Measurements from ENCODE around the gene DAPK2. TPM values are rescaled to one million over a fixed set of nuclear protein-coding genes. Genes with fewer than 3 reads are reported as not detected.

DAPK2 gene
- total RNA-seq, 4 donors from 2014 or later: 12.0 to 49.8 (median 25.6) TPM

- TF ChIP-seq, protein P1, sequence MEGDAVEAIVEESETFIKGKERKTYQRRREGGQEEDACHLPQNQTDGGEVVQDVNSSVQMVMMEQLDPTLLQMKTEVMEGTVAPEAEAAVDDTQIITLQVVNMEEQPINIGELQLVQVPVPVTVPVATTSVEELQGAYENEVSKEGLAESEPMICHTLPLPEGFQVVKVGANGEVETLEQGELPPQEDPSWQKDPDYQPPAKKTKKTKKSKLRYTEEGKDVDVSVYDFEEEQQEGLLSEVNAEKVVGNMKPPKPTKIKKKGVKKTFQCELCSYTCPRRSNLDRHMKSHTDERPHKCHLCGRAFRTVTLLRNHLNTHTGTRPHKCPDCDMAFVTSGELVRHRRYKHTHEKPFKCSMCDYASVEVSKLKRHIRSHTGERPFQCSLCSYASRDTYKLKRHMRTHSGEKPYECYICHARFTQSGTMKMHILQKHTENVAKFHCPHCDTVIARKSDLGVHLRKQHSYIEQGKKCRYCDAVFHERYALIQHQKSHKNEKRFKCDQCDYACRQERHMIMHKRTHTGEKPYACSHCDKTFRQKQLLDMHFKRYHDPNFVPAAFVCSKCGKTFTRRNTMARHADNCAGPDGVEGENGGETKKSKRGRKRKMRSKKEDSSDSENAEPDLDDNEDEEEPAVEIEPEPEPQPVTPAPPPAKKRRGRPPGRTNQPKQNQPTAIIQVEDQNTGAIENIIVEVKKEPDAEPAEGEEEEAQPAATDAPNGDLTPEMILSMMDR (IDR thresholded peaks at IDR 0.05): no peak
- DNase-seq (ENCODE audit: low spot score): no peak
- ATAC-seq (ENCODE audit: low FRiP score): no peak
Observed at GRCh38 chr15:63987796-63988378, 58.4 kb downstream of the DAPK2 start.

DNA sequence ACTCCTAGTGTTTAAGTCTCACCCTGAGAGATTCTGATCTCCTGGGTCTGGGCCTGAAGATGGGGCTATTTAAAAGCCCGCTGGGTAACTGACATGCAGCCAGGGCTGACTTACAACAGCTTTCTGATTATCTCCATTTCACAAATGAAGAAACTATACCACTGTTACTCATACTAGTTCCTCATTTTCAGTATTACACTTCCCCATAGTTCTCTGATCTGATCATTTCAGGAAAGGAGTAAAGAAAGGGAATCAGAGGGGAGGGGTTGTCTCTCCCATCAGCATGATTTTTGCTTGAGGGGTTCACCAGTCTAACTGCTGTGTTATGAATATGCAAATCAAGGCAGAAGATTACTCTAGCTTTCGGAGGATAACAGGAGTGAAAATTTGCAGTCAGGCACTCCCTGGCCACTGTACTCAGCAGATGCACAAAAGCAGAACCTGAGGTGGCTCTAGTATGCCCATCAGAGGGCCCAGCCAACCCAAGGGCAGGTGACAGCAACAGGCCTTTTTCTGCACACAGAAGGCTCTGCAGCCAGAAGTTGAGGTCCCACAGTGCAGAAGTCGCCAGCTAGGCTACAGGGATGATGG, 59.4 kb downstream of the DAPK2 start:
- TF ChIP-seq, protein P1 (IDR thresholded peaks at IDR 0.05): no peak
- DNase-seq (ENCODE audit: low spot score) (no peak), ATAC-seq (ENCODE audit: low FRiP score) (no peak)

DNA sequence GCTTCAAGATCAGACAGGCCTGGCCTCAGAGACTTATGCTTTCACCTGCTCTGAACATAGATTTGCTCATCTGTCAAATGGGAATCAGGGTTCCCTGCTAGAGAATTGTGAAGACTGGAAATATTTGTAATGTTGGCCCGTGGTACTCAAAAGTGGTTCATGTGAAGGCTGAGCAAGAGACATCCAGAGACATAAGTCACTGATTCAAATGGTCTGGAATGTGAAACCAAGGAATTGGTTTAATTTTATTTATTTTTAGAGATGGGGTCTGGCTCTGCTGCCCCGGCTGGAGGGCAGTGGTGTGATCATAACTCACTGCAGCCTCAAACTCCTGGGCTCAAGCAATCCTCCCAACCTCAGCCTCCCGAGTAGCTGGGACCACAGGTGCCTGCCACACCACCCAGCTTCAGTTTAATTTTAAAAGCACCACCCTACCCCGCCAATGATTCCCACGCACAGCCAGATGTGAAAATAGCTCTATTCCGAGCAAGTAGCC, 60.1 kb downstream of the DAPK2 start:
- DNase-seq (ENCODE audit: low spot score) (no peak), ATAC-seq (ENCODE audit: low FRiP score) (no peak)
- TF ChIP-seq, protein P1 (IDR thresholded peaks at IDR 0.05): no peak

- TF ChIP-seq, protein P1 (IDR thresholded peaks at IDR 0.05): no peak
- DNase-seq (ENCODE audit: low spot score) (no peak), ATAC-seq (ENCODE audit: low FRiP score) (no peak)
Observed at GRCh38 chr15:63985221-63986184, 60.8 kb downstream of the DAPK2 start.

- TF ChIP-seq, protein P1 (IDR thresholded peaks at IDR 0.05): no peak
- DNase-seq (ENCODE audit: low spot score): no peak
- no peak for ATAC-seq (ENCODE audit: low FRiP score)
Observed at GRCh38 chr15:63984331-63984730, 62.0 kb downstream of the DAPK2 start.

DNA sequence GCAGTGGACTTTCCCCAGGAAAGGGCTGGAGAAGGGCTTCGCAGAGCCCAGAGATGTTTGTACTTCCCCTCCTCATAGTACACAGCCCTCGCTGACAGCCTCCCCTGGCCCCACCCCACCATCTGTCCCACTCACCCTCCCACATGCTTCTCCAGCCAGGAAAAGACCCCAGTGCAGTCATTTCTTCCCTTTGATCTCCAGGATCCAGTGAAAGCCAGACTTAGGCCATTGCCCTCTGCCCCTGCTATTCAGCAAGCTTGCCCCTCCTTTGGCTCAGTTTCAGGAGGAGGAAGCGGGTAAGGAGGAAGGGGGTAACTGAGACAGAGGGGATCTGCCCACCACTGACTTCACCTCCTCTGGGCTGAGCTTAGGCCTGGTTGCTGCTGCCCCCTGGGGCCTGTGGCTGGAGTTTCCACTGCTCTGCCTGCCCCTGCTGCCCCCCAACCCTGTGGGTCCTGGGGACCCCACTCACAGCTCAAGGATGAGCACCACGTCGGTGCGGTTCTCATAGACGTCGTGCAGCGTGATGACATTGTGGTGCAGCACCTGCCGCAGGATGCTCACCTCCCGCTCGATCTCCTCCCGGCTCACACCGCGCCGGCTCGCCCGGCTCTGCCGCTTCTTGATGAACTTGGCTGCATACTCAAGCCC, 63.1 kb downstream of the DAPK2 start:
- DNase-seq (ENCODE audit: low spot score): no peak
- no peak for ATAC-seq (ENCODE audit: low FRiP score)
- TF ChIP-seq, protein P1 (IDR thresholded peaks at IDR 0.05): no peak
